Upper lobe of right lung (tissue), 1 donor: ENCODE data around the gene ADAMTSL1. TPM values are rescaled to one million over a fixed set of nuclear protein-coding genes. Genes with fewer than 3 reads are reported as not detected.

Source experiments
- ATAC-seq: fragments of 200-7000 bp; cut with Tn5 transposase; one replicate; pipeline ENCODE4 v1.9.1; 2020; ENCODE audit warnings: mild to moderate bottlenecking, moderate library complexity
- DNase-seq: peaks from one replicate; pipeline ENCODE4 v3.0.0-alpha.2; 2020
- H3K27ac ChIP-seq: fragments of 200-600 bp; one replicate; pipeline ENCODE4 v1.8.0; 2022
- H3K27me3 ChIP-seq: fragments of 200-600 bp; one replicate; pipeline ENCODE4 v1.8.0; 2022; ENCODE audit warnings: mild to moderate bottlenecking
- H3K36me3 ChIP-seq: fragments of 200-600 bp; one replicate; pipeline ENCODE4 v1.8.0; 2022
- H3K4me1 ChIP-seq: fragments of 200-600 bp; one replicate; pipeline ENCODE4 v1.8.0; 2022
- H3K4me3 ChIP-seq: fragments of 200-600 bp; one replicate; pipeline ENCODE4 v1.8.0; 2022; ENCODE audit warnings: mild to moderate bottlenecking
- H3K9me3 ChIP-seq: fragments of 200-600 bp; one replicate; pipeline ENCODE4 v1.8.0; 2022
- intact Hi-C: fragments of 100-400 bp; cut with DNase I; formaldehyde crosslinking; loops from one replicate; pipeline ENCODE4 v1.11.0; 2022
- total RNA-seq: library from RNA; stranded (reverse); fragmentation: NEBNext Ultra II Directional; extraction: Animal tissue kit (Norgen Biotek cat#: 25700); gene quantifications from one replicate; pipeline ENCODE4 v1.2.1, GENCODE V29; 2021
- TF ChIP-seq, protein P1 (sequence below): fragments of 200-600 bp; IDR thresholded peaks from one replicate; pipeline ENCODE4 v1.8.0; 2022; ENCODE audit warnings: antibody characterized with exemption
- donor health status: DM: no; HTN: yes; CAD: no; lungs with severe emphysema.

Gene ADAMTSL1
- total RNA-seq, 1 donor from 2014 or later: 7.3 TPM

- Histone ChIP-seq H3K4me1 (no peaks in the 10 kb centered on the region), H3K27me3 (no peaks in the 10 kb centered on the region), H3K9me3 (peaks cover 9% of the 10 kb centered on the region), H3K36me3 (no peaks in the 10 kb centered on the region), H3K27ac (no peak overlapping the region), H3K4me3 (no peak overlapping the region)
- no peak for DNase-seq
- intact Hi-C loops: no loop called here
- TF ChIP-seq, protein P1, sequence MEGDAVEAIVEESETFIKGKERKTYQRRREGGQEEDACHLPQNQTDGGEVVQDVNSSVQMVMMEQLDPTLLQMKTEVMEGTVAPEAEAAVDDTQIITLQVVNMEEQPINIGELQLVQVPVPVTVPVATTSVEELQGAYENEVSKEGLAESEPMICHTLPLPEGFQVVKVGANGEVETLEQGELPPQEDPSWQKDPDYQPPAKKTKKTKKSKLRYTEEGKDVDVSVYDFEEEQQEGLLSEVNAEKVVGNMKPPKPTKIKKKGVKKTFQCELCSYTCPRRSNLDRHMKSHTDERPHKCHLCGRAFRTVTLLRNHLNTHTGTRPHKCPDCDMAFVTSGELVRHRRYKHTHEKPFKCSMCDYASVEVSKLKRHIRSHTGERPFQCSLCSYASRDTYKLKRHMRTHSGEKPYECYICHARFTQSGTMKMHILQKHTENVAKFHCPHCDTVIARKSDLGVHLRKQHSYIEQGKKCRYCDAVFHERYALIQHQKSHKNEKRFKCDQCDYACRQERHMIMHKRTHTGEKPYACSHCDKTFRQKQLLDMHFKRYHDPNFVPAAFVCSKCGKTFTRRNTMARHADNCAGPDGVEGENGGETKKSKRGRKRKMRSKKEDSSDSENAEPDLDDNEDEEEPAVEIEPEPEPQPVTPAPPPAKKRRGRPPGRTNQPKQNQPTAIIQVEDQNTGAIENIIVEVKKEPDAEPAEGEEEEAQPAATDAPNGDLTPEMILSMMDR: no peak
- peak; percentile 31 for ATAC-seq
Measured at GRCh38 chr9:18536554-18536953, 62.6 kb downstream of the ADAMTSL1 start.

- H3K27ac ChIP-seq: no peak overlapping the region
- no peak overlapping the region for H3K4me3 ChIP-seq
- no peaks in the 10 kb centered on the region for H3K27me3 ChIP-seq
- no peaks in the 10 kb centered on the region for H3K4me1 ChIP-seq
- H3K9me3 ChIP-seq: peaks cover 9% of the 10 kb centered on the region
- TF ChIP-seq, protein P1: no peak
- no peak for DNase-seq
- ATAC-seq: no peak
- intact Hi-C loops: no loop called here
- H3K36me3 ChIP-seq: no peaks in the 10 kb centered on the region
Measured at GRCh38 chr9:18539203-18539693, 65.3 kb downstream of the ADAMTSL1 start.

GRCh38 chr9:18542837-18543405 lies 69.0 kb downstream of the ADAMTSL1 start:
- ATAC-seq: no peak
- no peak for DNase-seq
- intact Hi-C loops: no loop called here
- Histone ChIP-seq H3K9me3 (no peaks in the 10 kb centered on the region), H3K4me1 (no peaks in the 10 kb centered on the region), H3K27ac (no peak overlapping the region), H3K4me3 (no peak overlapping the region), H3K36me3 (no peaks in the 10 kb centered on the region), H3K27me3 (no peaks in the 10 kb centered on the region)
- TF ChIP-seq, protein P1: no peak

DNA sequence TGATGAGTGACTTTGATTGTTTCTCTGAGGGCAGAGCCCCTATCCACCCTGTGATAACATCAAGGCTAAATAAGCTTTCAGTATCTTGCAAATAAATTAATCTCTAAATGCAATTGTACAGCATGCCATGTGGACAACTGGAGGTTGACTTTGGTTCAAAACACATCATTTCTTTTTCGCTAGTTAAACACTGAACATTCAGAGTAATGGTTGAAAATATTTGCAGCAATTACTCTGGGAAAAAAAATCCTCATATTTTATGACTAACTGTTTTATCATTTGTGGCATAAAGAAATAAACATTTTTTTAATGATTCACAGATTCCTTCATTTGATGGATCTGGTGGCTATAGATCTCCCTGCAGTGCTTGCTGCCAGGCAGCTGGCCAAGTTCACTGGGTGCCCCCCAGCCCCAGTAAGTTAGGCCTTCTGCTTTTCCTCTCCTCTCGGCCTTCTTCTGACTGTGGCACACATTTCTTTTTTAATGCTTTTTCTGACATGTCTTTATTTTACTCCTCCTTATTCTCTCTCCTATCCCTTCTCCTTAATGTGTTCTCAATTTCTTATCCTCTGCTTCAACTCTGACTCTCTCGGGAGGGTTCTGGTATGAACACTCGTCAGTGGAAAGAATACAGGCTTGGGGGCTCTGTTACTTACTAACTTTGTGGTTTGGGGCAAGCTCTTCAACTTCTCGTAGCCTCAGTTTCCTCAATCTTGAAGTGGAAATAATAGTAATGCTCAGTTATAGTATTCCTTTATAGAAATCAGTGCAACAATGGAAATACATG lies 69.6 kb downstream of the ADAMTSL1 start:
- Histone ChIP-seq H3K4me1 (no peaks in the 10 kb centered on the region), H3K9me3 (no peaks in the 10 kb centered on the region), H3K27ac (no peak overlapping the region), H3K27me3 (no peaks in the 10 kb centered on the region), H3K4me3 (no peak overlapping the region), H3K36me3 (no peaks in the 10 kb centered on the region)
- ATAC-seq (no peak), DNase-seq (no peak)
- TF ChIP-seq, protein P1: no peak
- intact Hi-C loops: no loop called here

DNA sequence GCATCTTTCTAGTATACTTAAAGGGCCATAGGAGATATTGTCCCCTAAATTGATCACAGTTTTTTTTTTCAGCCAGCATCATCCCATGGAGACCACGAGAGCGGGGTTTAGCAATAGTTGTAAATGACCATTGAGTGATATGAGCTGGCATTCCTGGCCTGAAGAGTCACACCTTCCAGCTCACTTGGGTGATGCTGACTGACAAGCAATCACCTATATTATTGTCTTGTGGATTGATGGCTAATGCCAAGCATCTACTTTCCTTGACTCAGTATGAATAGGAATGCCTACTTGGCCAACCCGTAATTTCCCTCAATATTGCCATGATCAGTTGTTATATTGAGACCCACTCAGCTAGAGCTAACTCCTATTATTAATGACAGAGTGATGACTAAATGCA lies 70.5 kb downstream of the ADAMTSL1 start:
- intact Hi-C loops: no loop called here
- Histone ChIP-seq H3K4me1 (no peaks in the 10 kb centered on the region), H3K36me3 (no peaks in the 10 kb centered on the region), H3K4me3 (no peak overlapping the region), H3K27ac (no peak overlapping the region), H3K27me3 (no peaks in the 10 kb centered on the region), H3K9me3 (no peaks in the 10 kb centered on the region)
- TF ChIP-seq, protein P1: no peak
- ATAC-seq (no peak), DNase-seq (no peak)
